Neutrophil (primary cell): Measurements from ENCODE around the gene UNC5B.

Experiments used
- H3K27ac ChIP-seq: fragments of 200-600 bp; sonication (generic); 2 replicates; pipeline ENCODE4 v1.5.1; 2016; ENCODE audit warnings: mild to moderate bottlenecking, moderate library complexity
- H3K27me3 ChIP-seq: fragments of 200-600 bp; sonication (generic); 2 replicates; pipeline ENCODE4 v1.6.0; 2016; ENCODE audit warnings: mild to moderate bottlenecking
- H3K36me3 ChIP-seq: fragments of 200-600 bp; sonication (generic); 2 replicates; pipeline ENCODE4 v1.5.1; 2017
- H3K4me1 ChIP-seq, 2 experiments: fragments of 200-600 bp in 1 of 2; sonication (generic) in 1 of 2; 1 replicate in 1 of 2; 2 replicates in 1 of 2; pipeline versions ENCODE4 v1.5.1 to v1.6.1; 2013 to 2016; ENCODE audit warnings: low read depth in 1 of 2, low read length in 1 of 2, mild to moderate bottlenecking in 1 of 2, moderate library complexity in 1 of 2; ENCODE audit not compliant: control insufficient read depth in 1 of 2, insufficient read depth in 1 of 2
- H3K4me3 ChIP-seq, 2 experiments: fragments of 200-600 bp in 1 of 2; sonication (generic) in 1 of 2; 1 replicate in 1 of 2; 2 replicates in 1 of 2; pipeline ENCODE4 v1.5.1; 2013 to 2016; ENCODE audit warnings: low read depth in 1 of 2, low read length in 1 of 2, mild to moderate bottlenecking in 1 of 2, moderate library complexity in 1 of 2
- H3K9me3 ChIP-seq: fragments of 200-600 bp; sonication (generic); 2 replicates; pipeline ENCODE4 v1.5.1; 2016
- TF ChIP-seq, protein P1 (sequence below): fragments of 200-600 bp; sonication (generic); IDR thresholded peaks from 2 replicates; pipeline ENCODE4 v1.5.1; 2016; ENCODE audit warnings: antibody characterized with exemption

The UNC5B gene

GRCh38 chr10:71337219-71337701, 124.9 kb downstream of the UNC5B start:
- TF ChIP-seq, protein P1, sequence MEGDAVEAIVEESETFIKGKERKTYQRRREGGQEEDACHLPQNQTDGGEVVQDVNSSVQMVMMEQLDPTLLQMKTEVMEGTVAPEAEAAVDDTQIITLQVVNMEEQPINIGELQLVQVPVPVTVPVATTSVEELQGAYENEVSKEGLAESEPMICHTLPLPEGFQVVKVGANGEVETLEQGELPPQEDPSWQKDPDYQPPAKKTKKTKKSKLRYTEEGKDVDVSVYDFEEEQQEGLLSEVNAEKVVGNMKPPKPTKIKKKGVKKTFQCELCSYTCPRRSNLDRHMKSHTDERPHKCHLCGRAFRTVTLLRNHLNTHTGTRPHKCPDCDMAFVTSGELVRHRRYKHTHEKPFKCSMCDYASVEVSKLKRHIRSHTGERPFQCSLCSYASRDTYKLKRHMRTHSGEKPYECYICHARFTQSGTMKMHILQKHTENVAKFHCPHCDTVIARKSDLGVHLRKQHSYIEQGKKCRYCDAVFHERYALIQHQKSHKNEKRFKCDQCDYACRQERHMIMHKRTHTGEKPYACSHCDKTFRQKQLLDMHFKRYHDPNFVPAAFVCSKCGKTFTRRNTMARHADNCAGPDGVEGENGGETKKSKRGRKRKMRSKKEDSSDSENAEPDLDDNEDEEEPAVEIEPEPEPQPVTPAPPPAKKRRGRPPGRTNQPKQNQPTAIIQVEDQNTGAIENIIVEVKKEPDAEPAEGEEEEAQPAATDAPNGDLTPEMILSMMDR: no peak
- H3K36me3 ChIP-seq: no peaks in the 10 kb centered on the region
- peaks cover 4 to 7% of the 10 kb centered on the region in 2 experiments for H3K4me1 ChIP-seq
- no peak overlapping the region for H3K27ac ChIP-seq
- no peaks in the 10 kb centered on the region for H3K27me3 ChIP-seq
- H3K9me3 ChIP-seq: no peaks in the 10 kb centered on the region
- H3K4me3 ChIP-seq: no peak overlapping the region

- no peaks in the 10 kb centered on the region for H3K9me3 ChIP-seq
- TF ChIP-seq, protein P1: no peak
- H3K27ac ChIP-seq: no peak overlapping the region
- H3K27me3 ChIP-seq: no peaks in the 10 kb centered on the region
- no peak overlapping the region for H3K4me3 ChIP-seq
- H3K4me1 ChIP-seq: peaks cover 0 to 5% of the 10 kb centered on the region in 2 experiments
- no peaks in the 10 kb centered on the region for H3K36me3 ChIP-seq
Observed at GRCh38 chr10:71338728-71339495, 126.5 kb downstream of the UNC5B start.

DNA sequence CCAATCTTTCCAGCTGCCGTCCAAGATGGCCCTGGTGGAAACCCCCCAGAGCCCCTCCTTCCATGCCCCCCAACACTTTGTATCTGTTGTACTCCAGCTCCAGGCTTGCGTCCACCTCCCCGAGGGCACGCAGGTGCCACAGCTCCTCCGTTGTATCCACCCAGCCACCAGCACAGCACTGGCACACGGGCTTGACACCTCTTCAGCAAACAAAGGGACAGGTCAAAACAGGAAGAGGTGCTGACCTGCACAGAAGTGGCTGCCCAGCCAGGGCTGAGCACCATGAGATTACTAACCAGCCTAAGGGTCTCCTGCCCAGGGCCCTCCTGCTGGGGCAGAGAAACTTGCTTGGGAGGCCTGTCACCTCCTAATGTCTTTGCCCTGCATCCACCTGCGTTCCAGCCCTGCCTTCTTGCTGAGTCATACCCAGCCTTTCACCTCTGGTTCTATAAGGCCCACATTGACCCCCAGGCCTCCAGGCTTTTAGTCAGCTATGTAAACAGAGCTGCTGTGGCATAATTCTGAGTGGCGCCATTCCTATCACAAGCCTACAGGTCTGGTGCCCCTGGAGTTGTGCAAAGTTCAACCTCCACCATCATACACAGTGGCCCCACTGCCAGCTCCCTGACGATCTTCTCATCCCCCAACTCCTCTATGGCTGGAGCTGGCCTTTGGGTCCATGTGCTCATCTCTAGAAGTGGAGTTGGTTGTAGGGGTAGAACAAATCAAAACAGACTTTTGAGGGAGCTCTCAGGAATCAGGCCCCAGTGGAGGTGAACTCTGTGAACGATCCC, 127.6 kb downstream of the UNC5B start:
- Histone ChIP-seq H3K27me3 (no peaks in the 10 kb centered on the region), H3K27ac (no peak overlapping the region), H3K36me3 (no peaks in the 10 kb centered on the region), H3K9me3 (no peaks in the 10 kb centered on the region), H3K4me3 (no peak overlapping the region), H3K4me1 (peaks cover 3 to 12% of the 10 kb centered on the region in 2 experiments)
- TF ChIP-seq, protein P1: no peak

DNA sequence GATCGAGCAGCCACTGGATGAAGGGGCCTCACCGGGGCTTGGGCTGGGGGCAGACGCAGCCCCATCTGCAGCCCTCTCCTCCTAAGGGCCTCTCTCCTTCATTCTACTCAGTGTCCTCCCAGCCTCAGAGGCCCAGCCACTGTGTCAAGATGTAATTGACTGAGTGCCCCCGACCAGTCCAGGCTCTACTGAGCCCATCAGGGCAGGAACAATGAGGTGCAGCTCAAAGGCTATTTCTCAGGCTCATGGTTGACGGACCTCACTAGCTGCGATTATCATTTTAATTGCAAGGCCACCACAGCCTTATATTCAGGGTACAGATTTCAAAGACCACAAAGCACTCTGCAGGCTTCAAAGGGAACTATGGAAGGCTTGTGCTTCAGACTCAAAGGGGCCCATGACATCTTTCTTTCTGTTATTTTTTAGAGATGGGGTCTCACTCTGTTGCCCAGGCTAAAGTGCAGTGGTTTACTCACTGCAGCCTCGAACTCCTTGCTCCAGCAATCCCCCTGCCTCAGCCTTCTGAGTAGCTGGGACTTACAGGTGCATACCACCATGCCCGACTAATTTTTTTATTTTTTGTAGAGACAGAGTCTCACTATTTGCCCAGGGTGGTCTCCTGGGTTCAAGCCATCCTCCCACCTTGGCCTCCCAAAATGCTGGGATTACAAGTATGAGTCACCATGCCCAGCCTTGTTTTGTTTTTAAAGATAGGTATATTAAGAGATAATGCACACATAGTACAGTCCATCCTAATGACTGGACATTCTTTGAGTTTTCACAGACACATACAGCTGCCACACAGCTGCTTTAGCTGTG, 130.4 kb downstream of the UNC5B start:
- Histone ChIP-seq H3K9me3 (no peaks in the 10 kb centered on the region), H3K36me3 (no peaks in the 10 kb centered on the region), H3K27ac (no peak overlapping the region), H3K27me3 (no peaks in the 10 kb centered on the region), H3K4me1 (peaks cover 8 to 16% of the 10 kb centered on the region in 2 experiments), H3K4me3 (no peak overlapping the region)
- TF ChIP-seq, protein P1: no peak

GRCh38 chr10:71343392-71343773, 131.0 kb downstream of the UNC5B start:
- no peak overlapping the region for H3K4me3 ChIP-seq
- no peak overlapping the region for H3K27ac ChIP-seq
- no peaks in the 10 kb centered on the region for H3K36me3 ChIP-seq
- H3K4me1 ChIP-seq: peaks cover 8 to 16% of the 10 kb centered on the region in 2 experiments
- H3K9me3 ChIP-seq: no peaks in the 10 kb centered on the region
- H3K27me3 ChIP-seq: no peaks in the 10 kb centered on the region
- TF ChIP-seq, protein P1: no peak
